Kidney (tissue), 14 donors: ENCODE results near the gene SORCS2. TPM values are rescaled to one million over a fixed set of nuclear protein-coding genes. Genes with fewer than 3 reads are reported as not detected.
A peak's percentile ranks its signal among the peaks of the same experiment; 100 is the strongest.

ENCODE experiments used
- DNase-seq, 5 donors: peaks; one replicate each; pipeline ENCODE4 v3.0.0-alpha.2; 2013 to 2020
- FAIRE-seq: peaks from 2 replicates; lab custom pipeline; 2012; peaks lifted over from hg19 to GRCh38; lab: Jason Lieb, UNC
- H3K27ac ChIP-seq, 2 donors: one replicate each; pipeline ENCODE4 v1.7.0; 2013; ENCODE audit warnings: low read depth in 2 of 2, low read length in 2 of 2, inconsistent platforms in 1 of 2
- H3K27me3 ChIP-seq: one replicate; pipeline ENCODE4 v1.7.1; 2013; ENCODE audit warnings: low read length, inconsistent platforms; ENCODE audit not compliant: control insufficient read depth, insufficient read depth
- H3K36me3 ChIP-seq, 3 donors: one replicate each; pipeline versions ENCODE4 v1.7.0 to v1.7.1; 2013; ENCODE audit warnings: low read length in 3 of 3, control low read depth in 1 of 3, inconsistent platforms in 1 of 3; ENCODE audit not compliant: insufficient read depth in 3 of 3, control insufficient read depth in 2 of 3
- H3K4me1 ChIP-seq, 3 donors: one replicate each; pipeline versions ENCODE4 v1.7.0 to v1.7.1; 2013; ENCODE audit warnings: low read length in 3 of 3, inconsistent platforms in 1 of 3, low read depth in 1 of 3; ENCODE audit not compliant: control insufficient read depth in 2 of 3, insufficient read depth in 2 of 3
- H3K4me3 ChIP-seq, 3 donors: one replicate each; pipeline versions ENCODE4 v1.7.0 to v1.8.1; 2013; ENCODE audit warnings: low read length in 3 of 3, control low read depth in 1 of 3, inconsistent platforms in 1 of 3
- H3K9ac ChIP-seq, 3 donors: one replicate each; pipeline versions ENCODE4 v1.7.0 to v1.7.1; 2013; ENCODE audit warnings: low read length in 3 of 3, control low read depth in 1 of 3, inconsistent platforms in 1 of 3
- H3K9me3 ChIP-seq, 3 donors: one replicate each; pipeline versions ENCODE4 v1.7.0 to v1.7.1; 2013; ENCODE audit warnings: low read length in 3 of 3, control low read depth in 1 of 3, inconsistent platforms in 1 of 3; ENCODE audit not compliant: control insufficient read depth in 2 of 3, insufficient read depth in 1 of 3
- intact Hi-C: fragments of 100-400 bp; cut with DNase I; formaldehyde crosslinking; loops from one replicate; pipeline ENCODE4 v1.11.1; 2022
- polyA plus RNA-seq: library from polyadenylated mRNA; stranded (reverse); fragments of 350-450 nt; fragmentation: Illumina TruSeq; extraction: RNeasy Lipid Tissue Mini Kit (QIAGEN cat#74804); gene quantifications from one replicate; pipeline ENCODE4 v1.2.3, GENCODE V29; 2014; ENCODE audit warnings: low read depth, low replicate concordance; ENCODE audit not compliant: insufficient read depth
- total RNA-seq: library from RNA; stranded (reverse); fragmentation: NEBNext Ultra II Directional; extraction: Animal tissue kit (Norgen Biotek cat#: 25700); gene quantifications from one replicate; pipeline ENCODE4 v1.2.1, GENCODE V29; 2021
- TF ChIP-seq, protein P1 (sequence below): IDR thresholded peaks from 3 replicates; pipeline ENCODE4 v1.5.1; 2012; ENCODE audit warnings: mild to moderate bottlenecking, moderate library complexity, borderline replicate concordance; ENCODE audit not compliant: insufficient read depth; ENCODE audit errors: extremely low read depth
- donor health status: control.
- donor health status: control.
- donor health status: control.
- donor health status: control.
- donor health status: control.
- donor health status: DM: yes; HTN: yes; CAD: no.
- donor health status: Normal renal cell carcinoma (clear cell type).

The SORCS2 gene
- total and polyA plus RNA-seq, 2 donors from 2014 or later: 6.1 to 9.1 TPM

DNA sequence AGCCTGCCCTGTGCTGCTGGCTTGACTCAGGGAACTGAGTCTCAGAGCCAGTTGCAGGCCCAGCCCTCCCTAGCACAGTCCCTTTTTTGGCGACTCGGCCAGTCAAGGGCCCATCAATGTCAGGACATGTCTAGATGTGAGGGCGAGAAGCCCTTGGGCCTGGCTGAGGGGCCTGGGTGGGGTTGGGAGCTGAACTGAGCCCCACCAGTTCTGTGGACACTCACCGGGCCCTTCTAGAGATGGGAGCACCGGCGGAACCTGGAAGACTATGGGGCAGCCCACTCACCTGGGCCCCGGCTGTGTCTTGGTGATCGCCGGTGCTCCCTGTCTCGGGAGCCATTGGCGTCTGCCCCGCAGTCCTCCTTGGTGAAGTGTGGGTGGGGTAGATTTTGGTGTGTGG, 501.4 kb downstream of the SORCS2 start:
- intact Hi-C loops: no loop called here

DNA sequence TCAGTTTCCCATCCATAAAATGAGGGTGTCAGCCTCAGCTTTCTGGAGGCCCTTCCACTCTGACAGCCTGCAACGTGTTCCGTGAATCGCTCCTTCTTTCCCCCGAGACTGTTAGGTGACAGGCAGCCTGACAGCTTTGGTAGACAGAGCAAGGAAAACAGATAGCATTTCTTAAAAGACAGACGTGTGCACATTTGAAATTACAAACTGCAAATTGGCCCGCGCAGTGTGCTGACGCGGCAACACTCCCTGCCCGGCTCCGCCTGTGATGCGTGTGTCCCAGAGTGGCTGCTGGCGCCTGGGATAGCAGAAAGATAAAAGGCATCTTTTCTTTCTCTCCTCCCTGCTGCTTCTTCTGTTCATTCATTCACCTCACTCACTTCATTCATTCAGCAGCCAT, 502.0 kb downstream of the SORCS2 start:
- intact Hi-C loops: no loop called here
- FAIRE-seq: no peak

More for the DNA sequence above, 501.4 kb downstream of the SORCS2 start:
- Histone ChIP-seq H3K4me3 (no peak overlapping the region), H3K4me1 (no peaks in the 10 kb centered on the region), H3K27ac (no peak overlapping the region), H3K27me3 (no peaks in the 10 kb centered on the region), H3K9me3 (peaks cover 0 to 2% (median 0%) of the 10 kb centered on the region in 3 donors), H3K36me3 (peaks cover 0 to 2% (median 0%) of the 10 kb centered on the region in 3 donors), H3K9ac (no peak overlapping the region)
- no peak for FAIRE-seq
- DNase-seq: peak in 1 of 5 donors; percentile 39
- TF ChIP-seq, protein P1, sequence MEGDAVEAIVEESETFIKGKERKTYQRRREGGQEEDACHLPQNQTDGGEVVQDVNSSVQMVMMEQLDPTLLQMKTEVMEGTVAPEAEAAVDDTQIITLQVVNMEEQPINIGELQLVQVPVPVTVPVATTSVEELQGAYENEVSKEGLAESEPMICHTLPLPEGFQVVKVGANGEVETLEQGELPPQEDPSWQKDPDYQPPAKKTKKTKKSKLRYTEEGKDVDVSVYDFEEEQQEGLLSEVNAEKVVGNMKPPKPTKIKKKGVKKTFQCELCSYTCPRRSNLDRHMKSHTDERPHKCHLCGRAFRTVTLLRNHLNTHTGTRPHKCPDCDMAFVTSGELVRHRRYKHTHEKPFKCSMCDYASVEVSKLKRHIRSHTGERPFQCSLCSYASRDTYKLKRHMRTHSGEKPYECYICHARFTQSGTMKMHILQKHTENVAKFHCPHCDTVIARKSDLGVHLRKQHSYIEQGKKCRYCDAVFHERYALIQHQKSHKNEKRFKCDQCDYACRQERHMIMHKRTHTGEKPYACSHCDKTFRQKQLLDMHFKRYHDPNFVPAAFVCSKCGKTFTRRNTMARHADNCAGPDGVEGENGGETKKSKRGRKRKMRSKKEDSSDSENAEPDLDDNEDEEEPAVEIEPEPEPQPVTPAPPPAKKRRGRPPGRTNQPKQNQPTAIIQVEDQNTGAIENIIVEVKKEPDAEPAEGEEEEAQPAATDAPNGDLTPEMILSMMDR: no peak

DNA sequence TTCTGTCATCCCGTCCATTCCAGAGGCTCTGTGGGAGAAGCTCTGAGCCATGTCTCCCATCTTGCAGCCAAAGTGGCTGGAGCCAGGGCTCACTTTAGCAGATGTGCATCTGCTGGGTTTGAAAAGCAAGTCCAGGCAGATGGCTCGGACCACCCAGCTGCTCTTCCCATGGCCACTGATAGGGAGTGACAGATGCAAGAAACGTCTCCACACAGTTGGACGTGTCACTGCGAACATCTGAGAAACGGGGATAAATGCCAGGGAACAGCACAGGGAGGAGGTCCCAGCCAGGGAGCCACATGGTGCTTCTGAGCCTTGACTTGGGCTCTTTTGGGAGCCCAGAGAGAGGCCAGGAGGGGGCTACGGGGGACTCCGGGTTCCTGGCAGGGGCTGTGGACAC, 505.0 kb downstream of the SORCS2 start:
- H3K4me1 ChIP-seq: no peaks in the 10 kb centered on the region
- DNase-seq: no peak
- H3K36me3 ChIP-seq: no peaks in the 10 kb centered on the region
- intact Hi-C loops: no loop called here
- no peak overlapping the region for H3K4me3 ChIP-seq
- H3K9ac ChIP-seq: no peak overlapping the region
- no peaks in the 10 kb centered on the region for H3K9me3 ChIP-seq
- no peak for FAIRE-seq
- H3K27ac ChIP-seq: no peak overlapping the region
- TF ChIP-seq, protein P1: no peak
- H3K27me3 ChIP-seq: no peaks in the 10 kb centered on the region

More for the DNA sequence above, 502.0 kb downstream of the SORCS2 start:
- Histone ChIP-seq H3K36me3 (peaks cover 0 to 2% (median 0%) of the 10 kb centered on the region in 3 donors), H3K9ac (no peak overlapping the region), H3K4me1 (no peaks in the 10 kb centered on the region), H3K9me3 (peaks cover 0 to 2% (median 0%) of the 10 kb centered on the region in 3 donors), H3K27ac (no peak overlapping the region), H3K4me3 (no peak overlapping the region), H3K27me3 (no peaks in the 10 kb centered on the region)
- TF ChIP-seq, protein P1: no peak
- DNase-seq: peak in 1 of 5 donors; percentile 36

DNA sequence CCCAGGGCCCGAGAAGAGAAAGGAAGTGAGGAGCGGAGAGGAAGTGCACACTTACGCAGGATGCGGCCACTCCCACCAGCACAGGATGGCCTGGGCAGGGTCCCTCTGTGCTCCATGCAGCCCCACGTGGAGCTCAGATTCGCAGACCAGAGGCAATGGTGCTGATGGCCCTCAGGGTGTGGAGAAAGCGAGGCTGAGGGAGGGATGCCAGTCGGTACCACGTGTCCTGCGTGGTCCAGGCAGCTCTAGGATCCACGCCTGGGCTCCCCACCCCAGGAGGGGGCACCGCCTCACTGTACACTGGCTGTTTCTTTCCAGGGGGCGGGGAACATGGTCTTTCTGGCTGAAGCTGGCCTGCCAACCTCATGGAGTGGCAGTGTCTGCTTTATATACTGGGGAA, 505.5 kb downstream of the SORCS2 start:
- H3K27ac ChIP-seq: no peak overlapping the region
- FAIRE-seq (no peak), DNase-seq (no peak)
- TF ChIP-seq, protein P1: no peak
- H3K9me3 ChIP-seq: no peaks in the 10 kb centered on the region
- no peak overlapping the region for H3K9ac ChIP-seq
- H3K4me1 ChIP-seq: no peaks in the 10 kb centered on the region
- intact Hi-C loops: no loop called here
- H3K36me3 ChIP-seq: no peaks in the 10 kb centered on the region
- no peak overlapping the region for H3K4me3 ChIP-seq
- H3K27me3 ChIP-seq: no peaks in the 10 kb centered on the region
